Adrenal gland (tissue), 12 donors: Measurements from ENCODE around the gene LMNB1. TPM values are rescaled to one million over a fixed set of nuclear protein-coding genes. Genes with fewer than 3 reads are reported as not detected.
A peak's percentile ranks its signal among the peaks of the same experiment; 100 is the strongest.

Experiments used
- DNase-seq, 7 donors: peaks; one replicate each; pipeline ENCODE4 v3.0.0-alpha.2; 2019 to 2020
- H3K27ac ChIP-seq, 5 donors: fragments of 200-600 bp; sonication (generic) in 4 of 5; 1 replicate in 3 of 5; 2 replicates in 2 of 5; pipeline versions ENCODE4 v1.5.1 to v1.8.0; 2016 to 2020; ENCODE audit warnings: mild to moderate bottlenecking in 1 of 5
- H3K27me3 ChIP-seq: fragments of 200-600 bp; 2 replicates; pipeline ENCODE4 v1.8.0; 2021
- H3K36me3 ChIP-seq, 2 donors: fragments of 200-600 bp; replicated peaks in 1 of 2; 1 replicate in 1 of 2; 2 replicates in 1 of 2; pipeline versions ENCODE4 v1.5.1 to v1.8.0; 2018 to 2022
- H3K4me1 ChIP-seq, 2 donors: fragments of 200-600 bp; replicated peaks in 1 of 2; 1 replicate in 1 of 2; 2 replicates in 1 of 2; pipeline versions ENCODE4 v1.5.1 to v1.8.0; 2018 to 2021
- H3K4me3 ChIP-seq, 4 donors: fragments of 200-600 bp; sonication (generic) in 3 of 4; one replicate each; pipeline ENCODE4 v1.5.1; 2016 to 2018
- H3K9me3 ChIP-seq, 3 donors: fragments of 200-600 bp; sonication (generic) in 1 of 3; replicated peaks in 1 of 3; 1 replicate in 2 of 3; 2 replicates in 1 of 3; pipeline versions ENCODE4 v1.5.1 to v1.8.0; 2016 to 2021
- POLR2A ChIP-seq, 2 donors: fragments of 450-650 bp; IDR thresholded peaks; one replicate each; pipeline ENCODE4 v1.6.1; 2017; ENCODE audit warnings: antibody characterized with exemption in 2 of 2, mild to moderate bottlenecking in 2 of 2, moderate library complexity in 1 of 2
- WGBS, 4 donors: extraction: QIAGEN DNeasy Blood & Tissue Kit in 2 of 4; methylation state at CpG; one replicate each; pipeline versions ENCODE4 v1.1.5 to v1.1.7; 2013 to 2017; 5-methylcytosine and 5-hydroxymethylcytosine counted together
- intact Hi-C, 2 donors: fragments of 100-400 bp; cut with DNase I; formaldehyde crosslinking; loops; one replicate each; pipeline versions ENCODE4 v1.14.1 to v1.15.0; 2022 to 2023
- polyA plus RNA-seq, 3 donors: library from polyadenylated mRNA; stranded (reverse); fragments of 200-250 nt in 2 of 3; fragments of 350-450 nt in 1 of 3; fragmentation: Illumina TruSeq in 1 of 3; extraction: RNeasy Lipid Tissue Mini Kit (QIAGEN cat#74804) in 1 of 3; gene quantifications; one replicate each; pipeline ENCODE4 v1.2.3, GENCODE V29; 2013 to 2014
- total RNA-seq, 9 donors: library from RNA; depleted of rRNA in 4 of 9; stranded (reverse); fragments of >200 nt in 4 of 9; fragments of 120-200 nt in 1 of 9; fragmentation: NEBNext Ultra II Directional in 1 of 9; extraction: Animal tissue kit (Norgen Biotek cat#: 25700) in 1 of 9; gene quantifications; one replicate each; pipeline versions ENCODE4 v1.1.0 to v1.2.4, GENCODE V29; 2013 to 2023
- TF ChIP-seq, protein P1 (sequence below), 6 experiments: fragments of 450-650 bp in 4 of 6; fragments of 200-600 bp in 2 of 6; sonication (generic) in 1 of 6; IDR thresholded peaks; 1 replicate in 5 of 6; 2 replicates in 1 of 6; pipeline versions ENCODE4 v1.5.1 to v1.8.0; 2016 to 2021; ENCODE audit warnings: antibody characterized with exemption in 6 of 6, mild to moderate bottlenecking in 2 of 6, moderate library complexity in 1 of 6
- donor health status: healthy with polysubstance abuse.
- donor health status: Bipolar disorder and iron deficiency.
- donor health status: DM: yes; HTN: yes; CAD: no.
- donor health status: DM: no; HTN: no; CAD: no.
- donor health status: DM: no; HTN: no; CAD: no.
- donor health status: DM: yes; HTN: yes; CAD: no.

LMNB1 gene
- total and polyA plus RNA-seq, 12 donors: 0.97 to 25.0 (median 5.7) TPM

DNA sequence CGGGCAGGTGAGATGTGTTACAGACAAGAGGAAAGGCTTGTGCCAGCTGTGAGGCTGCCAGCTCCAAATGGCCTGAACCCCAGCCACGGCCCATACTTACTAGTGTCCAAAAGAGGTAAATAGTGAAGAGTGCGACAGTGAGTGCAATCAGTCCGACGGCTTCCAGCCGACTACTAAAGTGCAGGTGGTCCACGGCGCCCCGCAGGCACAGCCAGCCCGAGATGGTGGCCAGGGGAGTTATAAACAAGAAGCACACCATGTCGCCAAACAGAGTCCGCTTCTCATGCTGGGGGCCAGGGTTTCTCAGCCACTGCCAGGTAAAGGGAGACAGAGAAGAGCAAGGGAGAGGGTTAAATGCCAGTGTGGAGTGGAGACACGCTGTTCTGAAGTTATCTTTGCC, 101.1 kb downstream of the LMNB1 start:
- intact Hi-C loops: no loop called here

DNA sequence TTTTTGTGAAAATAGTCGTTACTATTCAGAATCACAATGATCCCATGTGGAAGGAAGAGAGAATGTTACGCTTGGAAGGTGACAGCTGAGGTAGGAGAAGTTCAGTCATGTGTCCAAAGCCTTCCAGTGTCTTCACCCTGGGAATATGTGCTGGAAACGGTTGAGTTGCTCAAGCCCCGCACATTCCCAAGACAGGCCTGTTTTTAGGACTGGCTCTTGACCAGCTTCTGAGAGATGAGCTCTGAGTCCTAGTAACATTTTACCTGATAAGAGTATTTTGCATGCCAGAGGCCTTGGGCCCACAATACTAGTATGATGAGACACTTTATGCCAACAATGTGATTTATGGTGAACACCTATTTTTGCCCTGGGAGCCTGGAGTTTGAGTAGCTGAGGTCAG, 101.7 kb downstream of the LMNB1 start:
- Histone ChIP-seq H3K4me3 (no peak overlapping the region), H3K9me3 (no peaks in the 10 kb centered on the region), H3K4me1 (no peaks in the 10 kb centered on the region), H3K27ac (peak overlapping the region in 1 of 5 donors; percentile 11), H3K36me3 (no peaks in the 10 kb centered on the region), H3K27me3 (no peaks in the 10 kb centered on the region)
- 51 to 64% (median 54%) methylated on average over 4 of the region's 4 CpGs for WGBS, 4 donors
- TF ChIP-seq, protein P1, sequence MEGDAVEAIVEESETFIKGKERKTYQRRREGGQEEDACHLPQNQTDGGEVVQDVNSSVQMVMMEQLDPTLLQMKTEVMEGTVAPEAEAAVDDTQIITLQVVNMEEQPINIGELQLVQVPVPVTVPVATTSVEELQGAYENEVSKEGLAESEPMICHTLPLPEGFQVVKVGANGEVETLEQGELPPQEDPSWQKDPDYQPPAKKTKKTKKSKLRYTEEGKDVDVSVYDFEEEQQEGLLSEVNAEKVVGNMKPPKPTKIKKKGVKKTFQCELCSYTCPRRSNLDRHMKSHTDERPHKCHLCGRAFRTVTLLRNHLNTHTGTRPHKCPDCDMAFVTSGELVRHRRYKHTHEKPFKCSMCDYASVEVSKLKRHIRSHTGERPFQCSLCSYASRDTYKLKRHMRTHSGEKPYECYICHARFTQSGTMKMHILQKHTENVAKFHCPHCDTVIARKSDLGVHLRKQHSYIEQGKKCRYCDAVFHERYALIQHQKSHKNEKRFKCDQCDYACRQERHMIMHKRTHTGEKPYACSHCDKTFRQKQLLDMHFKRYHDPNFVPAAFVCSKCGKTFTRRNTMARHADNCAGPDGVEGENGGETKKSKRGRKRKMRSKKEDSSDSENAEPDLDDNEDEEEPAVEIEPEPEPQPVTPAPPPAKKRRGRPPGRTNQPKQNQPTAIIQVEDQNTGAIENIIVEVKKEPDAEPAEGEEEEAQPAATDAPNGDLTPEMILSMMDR (IDR thresholded peaks at IDR 0.05): no peak
- TF ChIP-seq POLR2A (IDR thresholded peaks at IDR 0.05): no peak
- peak in 1 of 7 donors; percentile 17 for DNase-seq
- intact Hi-C loops: no loop called here

More for the DNA sequence above, 101.1 kb downstream of the LMNB1 start:
- Histone ChIP-seq H3K9me3 (no peaks in the 10 kb centered on the region), H3K27me3 (no peaks in the 10 kb centered on the region), H3K4me1 (no peaks in the 10 kb centered on the region), H3K27ac (no peak overlapping the region), H3K36me3 (no peaks in the 10 kb centered on the region), H3K4me3 (no peak overlapping the region)
- DNase-seq: no peak
- 83 to 90% (median 89%) methylated on average over 13 of the region's 13 CpGs for WGBS, 4 donors
- no peak for TF ChIP-seq POLR2A (IDR thresholded peaks at IDR 0.05)
- TF ChIP-seq, protein P1 (IDR thresholded peaks at IDR 0.05): no peak

DNA sequence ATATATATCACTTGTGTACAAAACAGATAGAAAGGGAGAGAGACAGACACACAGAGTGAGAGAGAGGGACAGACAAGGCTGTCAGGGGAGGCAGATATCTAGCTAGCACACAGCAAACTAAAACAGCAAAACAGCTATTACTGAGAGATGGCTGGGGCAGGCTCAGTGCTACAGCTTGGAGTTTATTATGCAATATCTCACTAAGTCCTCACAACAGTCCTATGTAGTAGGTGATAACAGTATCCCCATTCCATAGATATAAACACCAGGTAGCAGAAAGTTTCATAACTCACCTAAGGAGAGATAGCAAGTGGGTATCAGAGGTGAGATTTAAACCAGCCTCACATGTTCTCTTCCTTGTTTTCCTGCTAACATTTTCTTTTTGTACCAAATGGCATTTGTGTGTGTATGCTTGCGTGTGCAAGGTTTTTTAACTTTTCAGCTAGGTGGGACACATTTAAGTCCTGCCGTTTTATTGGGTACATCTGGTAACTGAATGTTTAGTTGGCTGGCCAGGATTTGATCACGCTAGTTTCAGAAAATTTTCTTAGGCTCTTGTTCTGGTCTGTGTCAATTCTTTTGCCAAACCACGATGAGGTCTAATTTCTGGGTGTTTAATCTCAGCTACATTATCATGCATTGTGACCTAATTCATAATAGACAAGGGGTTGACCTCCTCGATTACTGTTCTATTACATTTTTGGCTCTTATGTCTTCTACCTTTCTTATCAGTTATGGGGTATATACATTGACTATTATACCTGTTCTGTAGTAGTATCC, 105.1 kb downstream of the LMNB1 start:
- Histone ChIP-seq H3K4me1 (no peaks in the 10 kb centered on the region), H3K36me3 (no peaks in the 10 kb centered on the region), H3K9me3 (no peaks in the 10 kb centered on the region), H3K27me3 (no peaks in the 10 kb centered on the region), H3K4me3 (no peak overlapping the region), H3K27ac (no peak overlapping the region)
- DNase-seq: no peak
- intact Hi-C loops: no loop called here
- WGBS, 4 donors: 89 to 96% (median 94%) methylated on average over 5 of the region's 5 CpGs
- TF ChIP-seq POLR2A (IDR thresholded peaks at IDR 0.05): no peak
- TF ChIP-seq, protein P1 (IDR thresholded peaks at IDR 0.05): no peak

DNA sequence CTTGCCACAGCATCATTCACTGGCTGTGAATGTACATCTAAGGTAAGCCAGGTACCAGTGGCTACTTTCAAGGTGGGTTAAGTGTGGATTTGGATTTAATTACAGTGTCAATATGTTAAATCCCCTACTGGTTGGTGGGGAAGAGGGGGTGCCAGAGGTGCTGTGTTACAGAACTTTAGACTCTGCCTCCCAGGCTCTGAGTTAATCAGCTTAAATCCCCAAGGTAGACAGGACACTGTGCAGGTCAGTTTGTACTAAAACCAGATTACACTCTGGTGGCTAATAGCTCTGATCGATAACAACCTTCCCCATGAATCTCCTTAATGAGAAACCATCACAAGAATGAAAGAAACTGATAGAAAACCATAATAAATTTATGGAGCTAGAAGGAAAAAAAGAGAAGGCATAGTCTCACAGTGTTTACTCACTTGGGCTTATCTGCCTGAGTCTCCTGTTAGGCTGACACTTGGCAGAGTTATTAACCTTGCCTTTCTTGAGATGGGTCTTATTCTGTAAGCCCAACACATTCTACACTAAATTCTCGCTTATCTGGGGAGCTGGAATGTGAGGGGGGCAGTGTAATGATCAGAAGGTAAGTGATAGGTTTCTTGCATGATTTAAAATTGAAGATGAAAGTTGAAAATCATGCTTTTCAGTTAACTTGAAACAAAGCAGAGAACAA, 106.8 kb downstream of the LMNB1 start:
- 80 to 88% (median 83%) methylated on average over 2 of the region's 2 CpGs for WGBS, 4 donors
- H3K4me3 ChIP-seq: no peak overlapping the region
- H3K27me3 ChIP-seq: no peaks in the 10 kb centered on the region
- H3K4me1 ChIP-seq: no peaks in the 10 kb centered on the region
- intact Hi-C loops: no loop called here
- H3K27ac ChIP-seq: no peak overlapping the region
- no peaks in the 10 kb centered on the region for H3K36me3 ChIP-seq
- no peaks in the 10 kb centered on the region for H3K9me3 ChIP-seq
- no peak for TF ChIP-seq POLR2A (IDR thresholded peaks at IDR 0.05)
- TF ChIP-seq, protein P1 (IDR thresholded peaks at IDR 0.05): no peak
- DNase-seq: no peak
